HepG2 (cell line): Measurements from ENCODE around the gene CYB5R3. TPM values are rescaled to one million over a fixed set of nuclear protein-coding genes. Genes with fewer than 3 reads are reported as not detected.
"Not testable (repeated sequence)": the region's sequence is repeated elsewhere in the genome, so short reads cannot be mapped to it uniquely, and the experiment has no call there.

Source experiments
- ATAC-seq: fragments of 200-7000 bp; cut with Tn5 transposase; 3 replicates; pipeline ENCODE4 v1.9.1; 2020; ENCODE audit warnings: mild to moderate bottlenecking, moderate library complexity
- BruUV-seq: library from RNA; stranded (reverse); fragments of 400-500 nt; replicated peaks from 2 replicates; lab custom pipeline; 2021; lab: Mats Ljungman, UMichigan
- CTCF ChIA-PET: fragments of 300-600 bp; formaldehyde crosslinking; extraction: SDS; loops from one replicate; lab custom pipeline; 2021; ENCODE audit warnings: low total read pairs, inconsistent platforms, low intra/inter-chr PET ratio; lab: Yijun Ruan, JAX
- POLR2A ChIA-PET: fragments of 350-600 bp; sonication (Branson Sonifier 250); formaldehyde crosslinking; loops from one replicate; lab custom pipeline; 2020; ENCODE audit warnings: antibody characterized with exemption, inconsistent platforms; lab: Yijun Ruan, JAX
- DNase-seq: peaks from one replicate; pipeline ENCODE4 v3.0.0-alpha.2; 2015; ENCODE audit warnings: low spot score
- FAIRE-seq: peaks from 3 replicates; lab custom pipeline; 2011; peaks lifted over from hg19 to GRCh38; lab: Jason Lieb, UNC
- H2AFZ ChIP-seq: one replicate; pipeline ENCODE4 v1.6.1; 2011; ENCODE audit warnings: low read length, inconsistent platforms
- H3K27ac ChIP-seq: fragments of 300-600 bp; 3 replicates; pipeline ENCODE4 v1.8.0; 2011; ENCODE audit warnings: mixed run types, mild to moderate bottlenecking, mixed read lengths, low read length, inconsistent platforms; ENCODE audit not compliant: insufficient read depth; ENCODE audit errors: extremely low read length
- H3K27me3 ChIP-seq, 2 experiments: fragments of 200-600 bp in 1 of 2; 2 replicates in 1 of 2; 3 replicates in 1 of 2; pipeline versions ENCODE4 v1.6.0 to v1.8.0; 2011; ENCODE audit warnings: low read length in 2 of 2, mild to moderate bottlenecking in 2 of 2, moderate library complexity in 2 of 2, inconsistent platforms in 1 of 2; ENCODE audit not compliant: insufficient read depth in 2 of 2, control insufficient read depth in 1 of 2
- H3K36me3 ChIP-seq, 2 experiments: fragments of 200-600 bp in 1 of 2; replicated peaks in 1 of 2; 2 replicates in 1 of 2; 3 replicates in 1 of 2; pipeline versions ENCODE4 v1.5.1 to v1.8.0; 2011; ENCODE audit warnings: low read length in 2 of 2, inconsistent platforms in 1 of 2; ENCODE audit not compliant: insufficient read depth in 2 of 2, control insufficient read depth in 1 of 2
- H3K4me1 ChIP-seq: 2 replicates; pipeline ENCODE4 v1.5.1; 2012; ENCODE audit warnings: low read length, inconsistent platforms; ENCODE audit not compliant: insufficient read depth
- H3K4me2 ChIP-seq: 2 replicates; pipeline ENCODE4 v1.6.0; 2011; ENCODE audit warnings: low read depth, low read length, inconsistent platforms
- H3K4me3 ChIP-seq, 3 experiments: fragments of 200-600 bp in 1 of 3; sonication (generic), shearing (Covaris generic) in 1 of 3; replicated peaks in 1 of 3; 2 replicates each; pipeline ENCODE4 v1.5.1; 2011 to 2016; ENCODE audit warnings: low read length in 3 of 3, inconsistent platforms in 2 of 3, low read depth in 2 of 3, mild to moderate bottlenecking in 2 of 3, control low read depth in 1 of 3, mixed read lengths in 1 of 3; ENCODE audit not compliant: insufficient read depth in 1 of 3
- H3K79me2 ChIP-seq: one replicate; pipeline ENCODE4 v1.6.1; 2011; ENCODE audit warnings: low read length, inconsistent platforms; ENCODE audit not compliant: insufficient read depth
- H3K9ac ChIP-seq: 2 replicates; pipeline ENCODE4 v1.6.0; 2011; ENCODE audit warnings: mild to moderate bottlenecking, low read depth, low read length, inconsistent platforms; ENCODE audit not compliant: insufficient read depth
- H3K9me3 ChIP-seq: 2 replicates; pipeline ENCODE4 v1.5.1; 2012; ENCODE audit warnings: mild to moderate bottlenecking, low read length
- H4K20me1 ChIP-seq: 2 replicates; pipeline ENCODE4 v1.6.0; 2011; ENCODE audit warnings: inconsistent platforms, mild to moderate bottlenecking, low read length, moderate library complexity; ENCODE audit not compliant: insufficient read depth
- BORCS8-MEF2B ChIP-seq: sonication (generic); formaldehyde crosslinking; IDR thresholded peaks from 2 replicates; pipeline ENCODE4 v1.8.0; 2022; ENCODE audit warnings: mild to moderate bottlenecking, missing genetic modification reagents
- JARID2 ChIP-seq: sonication (generic); formaldehyde crosslinking; IDR thresholded peaks from 2 replicates; pipeline ENCODE4 v1.8.1; 2023; ENCODE audit warnings: missing genetic modification reagents, inconsistent platforms; ENCODE audit not compliant: insufficient replicate concordance
- NCOA5 ChIP-seq: sonication (generic); formaldehyde crosslinking; IDR thresholded peaks from 2 replicates; pipeline ENCODE4 v1.4.0; 2020; ENCODE audit warnings: missing genetic modification reagents
- SOX6 ChIP-seq, 2 experiments: fragments of 450-650 bp in 1 of 2; sonication (generic) in 1 of 2; formaldehyde crosslinking in 1 of 2; IDR thresholded peaks; 2 replicates each; pipeline versions ENCODE4 v1.4.0 to v1.6.1; 2017 to 2020; ENCODE audit warnings: antibody characterized with exemption in 1 of 2, mild to moderate bottlenecking in 1 of 2, missing genetic modification reagents in 1 of 2
- ZEB1 ChIP-seq: IDR thresholded peaks from 2 replicates; pipeline ENCODE4 v1.6.1; 2012; ENCODE audit warnings: mild to moderate bottlenecking, low read depth, inconsistent platforms; ENCODE audit not compliant: insufficient replicate concordance
- ZNF616 ChIP-seq: sonication (generic); formaldehyde crosslinking; IDR thresholded peaks from 2 replicates; pipeline ENCODE4 v1.5.0; 2020; ENCODE audit warnings: low read depth, mild to moderate bottlenecking, missing genetic modification reagents
- WGBS: methylation state at CpG from one replicate; pipeline ENCODE4 v1.1.6; 2017; ENCODE audit warnings: low lambda C conversion rate; 5-methylcytosine and 5-hydroxymethylcytosine counted together
- in situ Hi-C: cut with HindIII; loops from 2 replicates; pipeline ENCODE4 v1.10.0; 2017; ENCODE audit warnings: low pct_unique_long_range_greater_than_20kb; ENCODE audit not compliant: extremely low pct_ligation_motif_present
- intact Hi-C: fragments of 100-400 bp; cut with micrococcal nuclease; formaldehyde crosslinking; loops from one replicate; pipeline ENCODE4 v1.10.0; 2022; ENCODE audit not compliant: unreplicated experiment
- polyA plus RNA-seq, 8 experiments: library from polyadenylated mRNA; depleted of rRNA in 3 of 8; stranded (reverse) in 7 of 8; unstranded in 1 of 8; fragments of >200 nt; fragmentation: Illumina TruSeq in 4 of 8; extraction: Trizol in 4 of 8; gene quantifications; 2 replicates each; pipeline versions ENCODE4 v1.2.1 to v1.2.3, GENCODE V29; 2011 to 2016; ENCODE audit warnings: low read depth in 4 of 8, missing spikeins in 1 of 8, mixed read lengths in 1 of 8; ENCODE audit not compliant: insufficient read depth in 1 of 8
- total RNA-seq, 5 experiments: library from RNA; depleted of rRNA; stranded (reverse); fragments of >200 nt; fragmentation: Illumina TruSeq; extraction: Trizol; gene quantifications; 2 replicates each; pipeline ENCODE4 v1.2.3, GENCODE V29; 2016; ENCODE audit warnings: low read depth in 1 of 5

Gene CYB5R3
- total and polyA plus RNA-seq, 2 of the 13 experiments (the other 11 are each of a cell fraction or from before 2014, with no cell fraction given): 32.4 to 305 TPM

DNA sequence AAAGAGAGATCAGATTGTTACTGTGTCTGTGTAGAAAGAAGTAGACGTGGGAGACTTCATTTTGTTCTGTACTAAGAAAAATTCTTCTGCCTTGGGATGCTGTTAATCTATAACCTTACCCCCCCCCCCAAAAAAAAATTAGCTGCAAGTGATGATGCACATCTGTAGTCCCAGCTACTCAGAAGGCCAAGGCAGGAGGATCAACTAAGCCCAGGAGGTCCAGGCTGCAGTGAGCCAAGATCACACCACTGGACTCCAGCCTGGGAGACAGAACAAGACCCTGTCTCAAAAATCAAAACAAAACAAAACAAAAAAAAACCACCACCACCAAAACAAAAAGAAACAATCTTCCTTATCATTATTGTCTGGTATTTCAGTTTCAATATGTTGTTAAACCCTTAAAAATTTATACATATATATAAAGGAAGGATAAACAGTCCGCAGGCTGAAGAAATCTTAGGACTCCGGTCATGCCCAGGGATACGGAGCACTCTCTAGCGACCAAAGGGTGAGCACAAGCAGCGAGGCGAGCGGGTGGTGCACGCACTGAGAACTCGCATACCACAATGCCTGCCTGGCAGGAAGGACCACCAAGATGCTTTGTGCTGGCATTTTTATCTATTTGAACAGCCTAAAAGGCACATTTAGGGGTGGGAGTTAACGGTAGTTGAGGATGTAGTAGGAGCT is 40.9 kb downstream of the CYB5R3 start (continued):
- TF ChIP-seq ZNF616 (no peak), BORCS8-MEF2B (no peak), JARID2 (CRISPR knock-in tag) (no peak)

DNA sequence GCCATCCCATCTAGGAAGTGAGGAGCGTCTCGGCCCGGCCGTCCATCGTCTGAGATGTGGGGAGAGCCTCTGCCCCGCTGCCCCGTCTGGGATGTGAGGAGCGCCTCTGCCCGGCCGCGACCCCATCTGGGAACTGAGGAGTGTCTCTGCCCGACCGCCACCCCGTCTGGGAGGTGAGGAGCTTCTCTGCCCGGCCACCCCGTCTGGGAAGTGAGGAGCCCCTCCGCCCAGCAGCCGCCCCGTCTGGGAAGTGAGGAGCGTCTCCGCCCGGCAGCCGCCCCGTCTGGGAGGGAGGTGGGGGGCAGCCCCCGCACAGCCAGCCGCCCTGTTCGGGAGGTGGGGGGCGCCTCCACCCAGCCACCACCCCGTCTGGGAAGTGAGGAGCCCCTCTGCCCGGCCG is 41.6 kb downstream of the CYB5R3 start:
- POLR2A ChIA-PET: interaction anchor here (0.6 kb wide), 1 partner anchor 407 kb away, joined by 3 read pairs; no protein-coding TSS in a partner anchor

DNA sequence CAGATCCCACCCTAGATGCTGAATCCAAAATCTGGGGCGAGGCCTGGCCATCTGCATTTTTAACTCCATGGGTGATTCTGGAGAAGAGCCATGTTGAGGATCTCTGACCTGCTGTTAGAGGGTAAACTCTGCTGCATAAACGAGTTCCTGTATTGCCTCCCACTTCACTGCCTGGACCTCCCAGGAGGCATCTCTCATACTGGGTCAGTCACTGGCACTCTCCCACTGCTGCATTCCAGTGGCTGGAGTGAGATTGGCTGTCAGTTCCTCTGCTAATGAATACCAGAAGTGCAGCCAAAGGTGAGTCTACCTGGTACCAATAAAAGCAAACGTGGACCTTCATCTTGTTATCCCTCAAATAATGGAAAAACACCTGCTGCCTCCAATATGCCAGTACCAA is 44.8 kb downstream of the CYB5R3 start:
- peaks cover 15% of the 10 kb centered on the region; the same call in 1 of the 2 replicates for H4K20me1 ChIP-seq
- H3K4me3 ChIP-seq: no peak overlapping the region
- intact Hi-C loops (no loop called here), in situ Hi-C loops (no loop called here)
- H3K79me2 ChIP-seq: peaks cover 59% of the 10 kb centered on the region
- DNase-seq (no peak), ATAC-seq (peak; percentile 48), FAIRE-seq (no peak)
- no peak overlapping the region for H3K4me2 ChIP-seq
- no peak overlapping the region for H3K9ac ChIP-seq
- 45% methylated on average over 1 of the region's 3 CpGs for WGBS
- H3K4me1 ChIP-seq: peaks cover 78% of the 10 kb centered on the region
- no peak overlapping the region for H2AFZ ChIP-seq
- no TSS peak for BruUV-seq
- no peak overlapping the region for H3K27ac ChIP-seq
- CTCF ChIA-PET: no interaction called here
- H3K36me3 ChIP-seq: peaks cover 16 to 54% of the 10 kb centered on the region in 2 experiments
- POLR2A ChIA-PET: interaction anchor here (1.3 kb wide), 1 partner anchor 10 kb away, joined by 3 read pairs; the partner anchor contains the start of gene POLDIP3
- H3K9me3 ChIP-seq: no peaks in the 10 kb centered on the region
- TF ChIP-seq SOX6 (IDR thresholded peaks at IDR 0.05) (no peak), SOX6 (CRISPR knock-in tag; IDR thresholded peaks at IDR 0.05) (no peak), NCOA5 (CRISPR knock-in tag) (no peak), ZEB1 (peak; percentile 51)
- H3K27me3 ChIP-seq: no peaks in the 10 kb centered on the region

More for the DNA sequence above, 41.6 kb downstream of the CYB5R3 start:
- H3K9me3 ChIP-seq, H3K4me2 ChIP-seq, CTCF ChIA-PET, in situ Hi-C loops, H3K27me3 ChIP-seq, intact Hi-C loops, H3K4me3 ChIP-seq, H3K9ac ChIP-seq, BruUV-seq, ATAC-seq, FAIRE-seq, H2AFZ ChIP-seq, H3K27ac ChIP-seq, DNase-seq: not testable (repeated sequence)
- Histone ChIP-seq H3K79me2 (peaks cover 88% of the 10 kb centered on the region), H3K4me1 (peaks cover 90% of the 10 kb centered on the region), H4K20me1 (peaks cover 25% of the 10 kb centered on the region; the same call in 1 of the 2 replicates), H3K36me3 (peaks cover 11 to 30% of the 10 kb centered on the region in 2 experiments; a peak in 4 of 5 replicates)
- WGBS: 92% methylated on average over 15 of the region's 31 CpGs
